GM21723 (cell line): ENCODE data around the gene EPHB1.
A peak's percentile ranks its signal among the peaks of the same experiment; 100 is the strongest.
"Not testable (repeated sequence)": the region's sequence is repeated elsewhere in the genome, so short reads cannot be mapped to it uniquely, and the experiment has no call there.

Experiments used
- ATAC-seq: cut with Tn5 transposase; IDR thresholded peaks from one replicate; pipeline ENCODE4 v1.9.1; 2021; ENCODE audit warnings: mild to moderate bottlenecking, moderate library complexity; ENCODE audit not compliant: unreplicated experiment

The EPHB1 gene

GRCh38 chr3:134991472-134992010 lies 196.5 kb downstream of the EPHB1 start:
- no peak for ATAC-seq

- no peak for ATAC-seq
Measured at GRCh38 chr3:134992180-134992579, 197.1 kb downstream of the EPHB1 start.

- ATAC-seq: no peak
Measured at GRCh38 chr3:134992586-134992985, 197.5 kb downstream of the EPHB1 start.

GRCh38 chr3:134993011-134993410 lies 198.0 kb downstream of the EPHB1 start:
- no peak for ATAC-seq

- ATAC-seq: peak; percentile 65
Measured at GRCh38 chr3:134998158-134998557, 203.1 kb downstream of the EPHB1 start.

- no peak for ATAC-seq
Measured at GRCh38 chr3:134998855-134999254, 203.8 kb downstream of the EPHB1 start.

GRCh38 chr3:135000465-135000864 lies 205.4 kb downstream of the EPHB1 start:
- ATAC-seq: no peak

- ATAC-seq: not testable (repeated sequence)
Measured at GRCh38 chr3:135005616-135006015, 210.6 kb downstream of the EPHB1 start.

GRCh38 chr3:135007607-135008006 lies 212.5 kb downstream of the EPHB1 start:
- ATAC-seq: no peak

- ATAC-seq: no peak
Measured at GRCh38 chr3:135008326-135008725, 213.3 kb downstream of the EPHB1 start.

- no peak for ATAC-seq
Measured at GRCh38 chr3:135009014-135009413, 214.0 kb downstream of the EPHB1 start.

- no peak for ATAC-seq
Measured at GRCh38 chr3:135012101-135012500, 217.0 kb downstream of the EPHB1 start.

GRCh38 chr3:135013206-135013605 lies 218.1 kb downstream of the EPHB1 start:
- ATAC-seq: no peak

- ATAC-seq: no peak
Measured at GRCh38 chr3:135014566-135014965, 219.5 kb downstream of the EPHB1 start.

- ATAC-seq: no peak
Measured at GRCh38 chr3:135017003-135017893, 222.2 kb downstream of the EPHB1 start.

- ATAC-seq: peak; percentile 92
Measured at GRCh38 chr3:135018149-135018923, 223.3 kb downstream of the EPHB1 start.

- ATAC-seq: no peak
Measured at GRCh38 chr3:135020181-135020580, 225.1 kb downstream of the EPHB1 start.

GRCh38 chr3:135023996-135024658 lies 229.1 kb downstream of the EPHB1 start:
- ATAC-seq: peak; percentile 68

GRCh38 chr3:135030768-135031615 lies 235.9 kb downstream of the EPHB1 start:
- not testable (repeated sequence) for ATAC-seq

- ATAC-seq: no peak
Measured at GRCh38 chr3:135033737-135034136, 238.7 kb downstream of the EPHB1 start.
